HG03521 (cell line): ENCODE results near the gene TMCC1.

Source experiments
- ATAC-seq: cut with Tn5 transposase; IDR thresholded peaks from one replicate; pipeline ENCODE4 v1.9.1; 2021; ENCODE audit warnings: mild to moderate bottlenecking, moderate library complexity; ENCODE audit not compliant: unreplicated experiment

TMCC1 gene

GRCh38 chr3:129626744-129627349 is 266.7 kb downstream of the TMCC1 start:
- peak; percentile 92 for ATAC-seq

DNA sequence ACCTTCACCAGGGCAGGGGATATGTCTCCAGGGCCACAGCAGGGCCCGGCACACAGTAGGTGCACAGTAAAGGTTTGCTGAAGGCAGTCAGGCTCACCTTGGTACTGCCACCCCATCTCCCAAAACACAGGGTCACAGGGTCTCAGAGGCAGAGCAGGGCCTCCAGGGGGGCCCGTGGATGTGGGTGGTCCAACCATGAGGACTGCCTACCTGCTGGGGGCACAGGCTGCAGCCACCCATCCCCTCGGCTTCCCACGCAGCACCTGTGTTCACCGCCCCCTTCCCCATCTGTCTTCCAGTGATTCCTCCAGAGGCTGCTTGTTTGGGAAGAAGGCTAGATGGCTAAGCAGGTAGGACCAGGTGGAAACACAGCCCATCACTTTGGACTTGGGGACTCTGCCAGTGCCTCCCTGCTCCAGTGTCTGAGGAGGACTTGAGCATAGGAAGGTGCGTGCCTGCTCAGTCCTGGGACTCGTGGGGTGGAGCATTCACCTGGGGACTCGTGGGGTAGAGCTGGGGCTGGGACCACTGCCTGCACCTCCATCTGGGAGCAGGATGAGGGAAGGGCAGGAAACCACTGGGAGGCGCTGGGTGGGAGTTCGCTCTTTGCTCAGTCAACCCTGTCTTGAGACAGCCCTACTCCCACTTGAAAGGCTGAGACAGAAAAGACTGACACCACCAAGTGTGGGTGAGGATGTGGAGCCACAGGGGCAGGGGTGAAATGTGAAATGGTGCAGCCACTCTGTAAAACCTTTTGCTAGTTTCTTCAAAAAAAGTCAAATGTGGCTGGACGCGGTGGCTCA is 268.2 kb downstream of the TMCC1 start:
- no peak for ATAC-seq

DNA sequence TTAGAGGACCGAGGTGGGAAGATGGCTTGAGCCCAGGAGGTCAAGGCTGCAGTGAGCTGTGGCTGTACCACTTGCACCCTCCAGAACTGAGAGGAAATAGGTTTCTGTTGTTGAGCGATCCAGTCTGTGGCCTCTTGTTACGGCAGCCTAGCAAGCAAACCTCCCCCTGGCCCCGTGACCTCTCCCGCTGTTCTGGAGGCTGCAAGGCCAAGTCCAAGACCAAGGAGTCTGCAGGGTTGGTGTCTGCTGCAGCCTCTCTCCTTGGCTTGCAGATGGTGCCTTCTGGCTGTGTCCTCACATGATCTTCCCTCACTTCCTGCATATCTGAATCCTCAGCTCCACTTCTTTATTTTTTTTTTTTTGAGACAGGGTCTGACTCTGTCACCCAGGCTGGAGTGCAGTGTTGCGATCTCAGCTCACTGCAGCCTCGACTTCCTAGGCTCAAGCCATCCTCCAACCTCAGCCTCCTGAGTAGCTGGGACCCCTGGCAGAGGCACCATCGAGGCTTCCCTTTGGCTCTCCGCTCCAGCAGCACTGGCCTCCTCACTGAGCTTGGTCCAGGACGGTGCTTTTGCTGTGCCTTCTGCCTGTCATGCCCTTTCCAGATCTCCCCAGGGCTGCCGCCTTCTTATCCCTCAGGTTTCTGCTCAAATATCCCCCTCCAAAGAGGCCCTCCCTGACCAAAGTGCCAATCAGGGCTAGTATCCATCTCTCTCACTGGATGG is 269.0 kb downstream of the TMCC1 start:
- ATAC-seq = no peak

- no peak for ATAC-seq
Observed at GRCh38 chr3:129623447-129624118, 269.9 kb downstream of the TMCC1 start.

GRCh38 chr3:129622933-129623332 is 270.6 kb downstream of the TMCC1 start:
- no peak for ATAC-seq

GRCh38 chr3:129622226-129622874 is 271.2 kb downstream of the TMCC1 start:
- no peak for ATAC-seq

DNA sequence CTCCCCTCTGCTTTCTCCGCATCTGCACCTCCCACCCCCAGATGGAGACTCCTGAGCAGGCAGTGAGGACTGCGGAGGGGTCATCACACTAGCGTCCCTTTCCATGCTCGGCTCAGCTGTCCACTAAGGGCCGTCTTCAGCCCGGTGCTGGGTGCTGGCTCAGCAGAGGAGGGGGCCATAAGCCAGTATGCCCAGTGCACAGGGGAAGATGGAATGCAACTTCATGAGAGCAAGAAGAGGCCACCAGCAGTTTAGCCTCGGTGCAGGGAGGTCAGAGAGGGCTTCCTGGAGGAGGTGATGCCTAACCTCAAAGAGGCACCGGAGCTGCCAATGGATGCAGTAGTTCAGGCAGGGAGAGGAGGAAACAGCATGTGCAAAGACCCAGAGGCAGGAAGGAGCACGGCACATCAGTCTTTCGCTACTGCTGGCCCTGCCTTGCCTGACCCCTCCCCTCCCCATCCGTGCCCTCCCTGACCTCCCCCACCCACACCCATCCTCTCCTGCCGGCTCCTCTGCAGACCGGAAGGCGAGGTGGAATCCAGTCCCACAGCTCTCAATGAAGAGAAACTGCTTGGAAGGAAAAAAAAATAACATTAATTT is 271.8 kb downstream of the TMCC1 start:
- no peak for ATAC-seq

GRCh38 chr3:129620828-129621559 is 272.5 kb downstream of the TMCC1 start:
- no peak for ATAC-seq

DNA sequence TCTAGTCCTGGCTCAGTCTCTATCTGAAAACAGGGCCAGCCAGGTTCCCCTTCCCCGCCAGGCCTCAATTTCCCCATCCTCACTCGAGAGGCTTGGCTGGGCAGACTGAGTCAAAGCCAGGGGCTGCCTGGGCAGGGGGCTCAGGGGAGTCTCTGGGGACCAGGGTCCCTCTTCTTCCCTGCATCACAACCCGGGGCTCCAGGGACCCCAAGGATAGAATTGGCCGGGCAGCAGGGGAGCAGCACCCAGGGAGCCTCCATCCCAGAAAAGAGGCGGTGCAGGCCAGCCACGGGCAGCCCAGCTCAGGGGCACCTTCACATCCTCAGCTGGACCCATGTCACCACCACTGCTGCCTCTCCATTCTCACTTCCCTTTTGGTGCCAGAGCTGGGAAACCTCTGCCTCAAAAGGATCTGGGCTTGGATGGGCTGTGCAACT is 273.8 kb downstream of the TMCC1 start:
- no peak for ATAC-seq

DNA sequence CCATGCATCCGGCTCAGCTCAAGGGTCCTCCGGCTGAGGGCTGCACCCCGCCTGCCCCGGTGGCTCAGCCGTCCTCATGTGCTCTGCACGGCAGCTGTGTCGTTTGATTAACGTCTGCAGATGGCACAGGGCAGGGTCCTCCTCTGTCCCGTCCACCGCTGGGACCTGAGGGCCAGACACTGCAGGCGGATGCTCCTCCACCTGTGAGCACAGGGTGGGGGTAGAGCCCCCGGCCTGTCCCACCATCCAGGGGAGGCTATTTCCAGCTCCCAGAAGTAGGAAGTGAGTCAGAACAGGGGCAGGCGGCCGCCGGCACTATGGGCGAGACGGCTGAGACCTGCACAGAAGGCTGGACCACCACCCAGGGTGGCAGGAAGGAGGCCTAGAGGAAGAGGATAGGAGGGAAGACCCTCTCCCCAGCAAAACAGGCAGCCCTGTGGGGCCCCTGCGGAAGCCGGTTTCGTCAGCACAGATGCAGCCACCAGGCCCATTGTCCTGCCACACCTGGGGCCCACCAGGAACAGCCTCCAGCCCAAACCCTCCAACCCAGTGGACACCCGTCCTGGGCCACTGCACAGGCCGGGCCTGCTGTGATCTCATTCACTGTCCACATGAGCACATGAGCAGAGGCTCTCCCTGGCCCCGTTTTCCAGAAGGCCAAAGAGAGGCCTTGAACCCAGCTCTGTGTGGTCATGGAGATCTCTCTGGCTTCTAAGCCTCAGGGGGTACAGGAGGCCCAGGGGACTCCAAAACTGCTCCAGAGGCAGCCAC is 274.4 kb downstream of the TMCC1 start:
- ATAC-seq = no peak

DNA sequence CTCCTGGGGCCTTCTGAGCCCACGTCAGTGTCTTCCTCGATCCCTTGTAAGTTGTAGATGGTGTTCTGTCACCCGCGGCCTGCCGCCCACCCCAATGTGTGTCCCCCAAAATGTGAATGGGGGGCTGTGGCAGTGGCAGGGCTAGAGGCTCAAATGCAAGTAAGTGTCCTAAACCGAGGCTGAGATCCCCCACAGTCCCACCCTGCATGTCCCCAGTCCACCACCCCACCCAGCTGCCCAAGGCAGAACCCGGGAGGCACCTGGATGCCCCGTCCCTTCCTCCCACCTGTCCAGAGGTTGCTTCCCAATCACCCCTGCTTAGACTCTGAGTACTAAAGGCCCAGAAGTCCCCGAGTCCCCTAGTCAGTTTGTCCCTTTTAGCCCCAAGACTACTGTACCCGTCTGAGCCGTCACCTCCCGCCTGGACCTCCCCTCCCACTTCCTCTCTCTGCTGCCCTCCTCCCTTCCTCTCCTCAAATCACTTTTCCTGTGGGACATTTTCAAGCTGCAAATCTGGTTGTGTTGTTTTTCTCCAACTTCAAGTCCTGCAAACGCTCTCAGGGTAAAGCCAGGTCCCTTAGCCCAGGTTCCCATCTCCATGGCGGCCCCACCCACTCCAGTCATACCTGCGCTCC is 275.2 kb downstream of the TMCC1 start:
- no peak for ATAC-seq

DNA sequence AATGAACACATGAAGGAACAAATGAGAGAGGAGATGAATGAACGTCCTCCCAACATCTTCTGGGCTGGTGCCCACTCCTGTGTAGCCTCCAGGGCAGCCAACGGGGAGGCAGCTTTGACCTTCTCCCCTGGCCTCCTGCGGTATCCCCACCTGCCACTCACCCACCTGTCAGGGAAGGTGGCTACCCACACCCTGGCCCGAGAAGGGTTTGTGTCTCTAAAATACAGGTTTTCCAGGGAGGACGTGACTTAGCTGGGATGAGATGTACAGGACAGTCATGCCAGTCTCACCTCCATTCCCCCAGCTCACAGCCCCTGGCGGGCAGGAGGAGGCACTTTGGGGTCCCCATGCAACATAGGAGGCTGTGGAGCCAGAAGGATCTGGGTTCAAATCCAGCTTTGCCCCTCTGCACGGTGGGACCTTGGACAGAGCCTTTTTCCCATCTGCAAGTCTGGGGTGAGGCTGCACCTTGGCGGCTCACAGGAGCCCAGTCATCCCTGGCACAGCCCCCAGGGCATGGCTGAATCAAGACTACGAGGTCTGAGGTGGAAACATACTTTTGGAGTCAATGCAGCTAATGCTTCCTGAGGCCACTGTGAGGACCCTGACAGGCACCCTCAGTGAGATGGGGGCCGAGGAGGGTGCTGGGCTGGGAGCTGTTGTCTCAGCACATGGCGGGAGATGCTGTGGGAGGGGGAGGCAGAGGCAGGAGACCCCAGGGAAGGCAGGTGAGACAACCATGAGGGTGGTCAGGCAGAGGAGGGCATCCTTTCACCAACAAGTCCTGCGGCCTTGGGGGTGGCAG is 275.9 kb downstream of the TMCC1 start:
- no peak for ATAC-seq

GRCh38 chr3:129616713-129617112 is 276.8 kb downstream of the TMCC1 start:
- ATAC-seq = no peak

DNA sequence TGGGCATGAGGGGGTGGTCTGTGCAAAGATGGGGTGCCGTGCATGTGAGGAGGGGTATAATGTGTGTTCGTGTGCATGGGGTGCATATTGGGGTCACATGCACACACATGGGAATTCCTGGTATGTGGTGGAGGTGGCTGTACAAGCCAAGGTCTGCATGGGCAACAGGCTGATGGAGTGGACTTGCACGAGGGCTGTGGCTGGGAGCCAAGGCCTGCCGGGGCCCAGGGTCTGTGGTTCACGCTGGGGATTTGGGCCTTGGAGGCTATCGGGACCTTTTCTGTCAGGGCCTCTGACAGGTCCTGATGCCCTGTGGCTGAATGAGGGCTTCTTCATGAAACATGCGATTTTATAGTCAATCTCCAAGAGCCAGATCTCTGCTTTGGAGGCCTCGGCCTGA is 277.2 kb downstream of the TMCC1 start:
- ATAC-seq = no peak

DNA sequence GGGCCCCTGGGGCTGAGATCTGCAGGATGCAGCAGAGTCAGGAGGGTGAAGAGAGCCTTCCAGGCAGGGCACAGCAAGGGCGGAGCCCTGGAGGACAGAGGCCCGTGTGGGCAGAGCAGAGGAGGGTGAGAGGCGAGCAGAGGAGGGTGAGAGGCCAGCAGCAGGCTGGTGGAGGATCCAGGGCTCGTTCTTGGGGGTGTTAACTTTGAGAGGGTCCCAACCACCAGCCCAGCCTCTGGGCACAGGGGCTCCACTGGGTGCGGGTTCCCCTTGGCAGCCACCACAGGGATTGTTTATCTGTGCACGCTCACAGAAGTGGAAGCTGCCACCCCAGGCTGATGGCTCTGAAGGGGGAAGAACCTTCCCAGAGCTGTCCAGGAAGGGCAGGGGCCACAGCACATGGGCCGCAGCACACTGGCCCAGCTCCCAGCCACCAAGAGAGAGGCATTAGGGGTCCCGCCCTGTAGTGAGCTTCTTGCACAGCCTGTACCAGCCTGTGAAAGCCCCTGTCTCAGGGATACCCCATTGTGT is 277.7 kb downstream of the TMCC1 start:
- ATAC-seq = no peak

DNA sequence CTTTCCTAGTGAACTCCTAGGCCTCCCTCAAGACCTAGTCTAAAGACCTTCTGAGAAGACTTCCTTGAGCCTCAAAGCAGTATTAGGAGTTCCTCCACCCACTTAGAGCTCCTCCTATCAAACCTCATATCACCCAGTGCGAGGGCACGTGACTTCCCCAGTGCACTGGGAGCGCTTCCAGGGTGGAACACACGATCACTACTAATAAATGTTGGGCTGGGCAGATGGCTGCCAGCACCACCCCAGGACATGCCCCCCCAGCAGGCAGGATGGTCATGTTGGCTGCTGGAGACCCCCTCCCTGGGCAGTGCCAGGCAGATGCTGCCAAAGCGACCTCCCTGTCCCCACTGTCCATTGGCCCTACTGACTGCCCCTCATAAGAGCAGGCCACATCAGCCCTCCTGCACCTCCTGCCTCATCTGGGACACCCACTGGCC is 278.6 kb downstream of the TMCC1 start:
- no peak for ATAC-seq

GRCh38 chr3:129614435-129614834 is 279.1 kb downstream of the TMCC1 start:
- no peak for ATAC-seq
